Mesenchymal stem cell (in vitro differentiated cells and primary cell): ENCODE measurements around the gene NBPF1.
"Not testable (repeated sequence)": the region's sequence is repeated elsewhere in the genome, so short reads cannot be mapped to it uniquely, and the experiment has no call there.

Experiments used
- DNase-seq: peaks from one replicate; pipeline ENCODE4 v3.0.0-alpha.2; 2013
- H2AFZ ChIP-seq: one replicate; pipeline ENCODE4 v1.6.1; 2013; ENCODE audit warnings: low read depth, mild to moderate bottlenecking, control low read depth, inconsistent platforms, low read length, moderate library complexity
- H2AK5ac ChIP-seq: 2 replicates; pipeline ENCODE4 v1.6.1; 2013; ENCODE audit warnings: low read length, moderate library complexity, mild to moderate bottlenecking, inconsistent platforms; ENCODE audit not compliant: severe bottlenecking
- H2BK120ac ChIP-seq: one replicate; pipeline ENCODE4 v1.6.1; 2013; ENCODE audit warnings: low read depth, mild to moderate bottlenecking, inconsistent platforms, low read length, moderate library complexity
- H2BK12ac ChIP-seq, 2 experiments: one replicate each; pipeline ENCODE4 v1.6.1; 2013; ENCODE audit warnings: inconsistent platforms in 2 of 2, low read length in 2 of 2, mild to moderate bottlenecking in 2 of 2, moderate library complexity in 2 of 2, control low read depth in 1 of 2
- H2BK15ac ChIP-seq: one replicate; pipeline ENCODE4 v1.6.1; 2013; ENCODE audit warnings: mild to moderate bottlenecking, low read depth, inconsistent platforms; ENCODE audit not compliant: poor library complexity, severe bottlenecking
- H2BK5ac ChIP-seq: 2 replicates; pipeline ENCODE4 v1.6.1; 2013; ENCODE audit warnings: low read depth, mild to moderate bottlenecking, low read length, control low read depth, inconsistent platforms; ENCODE audit not compliant: poor library complexity, severe bottlenecking
- H3K14ac ChIP-seq, 2 experiments: one replicate each; pipeline ENCODE4 v1.6.1; 2013; ENCODE audit warnings: inconsistent platforms in 2 of 2, low read length in 2 of 2, control low read depth in 1 of 2, mild to moderate bottlenecking in 1 of 2, moderate library complexity in 1 of 2
- H3K18ac ChIP-seq, 2 experiments: one replicate each; pipeline ENCODE4 v1.6.1; 2013; ENCODE audit warnings: inconsistent platforms in 2 of 2, low read length in 2 of 2, control low read depth in 1 of 2, low read depth in 1 of 2, mild to moderate bottlenecking in 1 of 2
- H3K23ac ChIP-seq, 2 experiments: one replicate each; pipeline ENCODE4 v1.6.1; 2013; ENCODE audit warnings: inconsistent platforms in 2 of 2, low read length in 2 of 2, mild to moderate bottlenecking in 2 of 2, moderate library complexity in 2 of 2, control low read depth in 1 of 2
- H3K27ac ChIP-seq: 2 replicates; pipeline ENCODE4 v1.5.1; 2013; ENCODE audit warnings: mild to moderate bottlenecking, moderate library complexity, low read length, control low read depth, inconsistent platforms; ENCODE audit not compliant: poor library complexity, severe bottlenecking
- H3K27me3 ChIP-seq, 2 experiments: 2 replicates each; pipeline versions ENCODE4 v1.6.1 to v1.7.0; 2013; ENCODE audit warnings: low read length in 2 of 2, mild to moderate bottlenecking in 2 of 2, moderate library complexity in 2 of 2, control low read depth in 1 of 2, inconsistent platforms in 1 of 2; ENCODE audit not compliant: control insufficient read depth in 1 of 2, insufficient read depth in 1 of 2
- H3K36me3 ChIP-seq, 2 experiments: 2 replicates each; pipeline versions ENCODE4 v1.6.1 to v1.7.0; 2013; ENCODE audit warnings: low read length in 2 of 2, control low read depth in 1 of 2, inconsistent platforms in 1 of 2, low read depth in 1 of 2, mild to moderate bottlenecking in 1 of 2; ENCODE audit not compliant: insufficient read depth in 2 of 2, control insufficient read depth in 1 of 2
- H3K4ac ChIP-seq, 2 experiments: one replicate each; pipeline ENCODE4 v1.6.1; 2013; ENCODE audit warnings: inconsistent platforms in 2 of 2, low read length in 2 of 2, mild to moderate bottlenecking in 2 of 2, moderate library complexity in 2 of 2, control low read depth in 1 of 2, low read depth in 1 of 2
- H3K4me1 ChIP-seq: 2 replicates; pipeline ENCODE4 v1.6.1; 2013; ENCODE audit warnings: low read depth, low read length, control low read depth; ENCODE audit not compliant: control insufficient read depth, insufficient read depth
- H3K4me2 ChIP-seq: 2 replicates; pipeline ENCODE4 v1.6.1; 2013; ENCODE audit warnings: low read length, mild to moderate bottlenecking, inconsistent platforms; ENCODE audit not compliant: poor library complexity, severe bottlenecking
- H3K4me3 ChIP-seq, 2 experiments: 2 replicates each; pipeline versions ENCODE4 v1.5.1 to v1.7.0; 2013; ENCODE audit warnings: low read length in 2 of 2, mild to moderate bottlenecking in 2 of 2, control low read depth in 1 of 2, low read depth in 1 of 2; ENCODE audit not compliant: insufficient read depth in 1 of 2
- H3K79me1 ChIP-seq: replicated peaks from 2 replicates; pipeline ENCODE4 v1.6.1; 2013; ENCODE audit warnings: mild to moderate bottlenecking, control low read depth, low read length, inconsistent platforms; ENCODE audit not compliant: poor library complexity, severe bottlenecking
- H3K9ac ChIP-seq: 2 replicates; pipeline ENCODE4 v1.7.0; 2013; ENCODE audit warnings: mild to moderate bottlenecking, low read length, moderate library complexity
- H3K9me3 ChIP-seq: 2 replicates; pipeline ENCODE4 v1.7.0; 2013; ENCODE audit warnings: mild to moderate bottlenecking, low read length; ENCODE audit not compliant: control insufficient read depth
- H4K8ac ChIP-seq: one replicate; pipeline ENCODE4 v1.6.1; 2013; ENCODE audit warnings: inconsistent platforms, mild to moderate bottlenecking, low read length, moderate library complexity
- H4K91ac ChIP-seq: one replicate; pipeline ENCODE4 v1.6.1; 2013; ENCODE audit warnings: mild to moderate bottlenecking, low read length, inconsistent platforms
- WGBS: methylation state at CpG from one replicate; pipeline ENCODE4 v1.1.7; 2013; ENCODE audit warnings: mixed read lengths; 5-methylcytosine and 5-hydroxymethylcytosine counted together

NBPF1 gene

DNA sequence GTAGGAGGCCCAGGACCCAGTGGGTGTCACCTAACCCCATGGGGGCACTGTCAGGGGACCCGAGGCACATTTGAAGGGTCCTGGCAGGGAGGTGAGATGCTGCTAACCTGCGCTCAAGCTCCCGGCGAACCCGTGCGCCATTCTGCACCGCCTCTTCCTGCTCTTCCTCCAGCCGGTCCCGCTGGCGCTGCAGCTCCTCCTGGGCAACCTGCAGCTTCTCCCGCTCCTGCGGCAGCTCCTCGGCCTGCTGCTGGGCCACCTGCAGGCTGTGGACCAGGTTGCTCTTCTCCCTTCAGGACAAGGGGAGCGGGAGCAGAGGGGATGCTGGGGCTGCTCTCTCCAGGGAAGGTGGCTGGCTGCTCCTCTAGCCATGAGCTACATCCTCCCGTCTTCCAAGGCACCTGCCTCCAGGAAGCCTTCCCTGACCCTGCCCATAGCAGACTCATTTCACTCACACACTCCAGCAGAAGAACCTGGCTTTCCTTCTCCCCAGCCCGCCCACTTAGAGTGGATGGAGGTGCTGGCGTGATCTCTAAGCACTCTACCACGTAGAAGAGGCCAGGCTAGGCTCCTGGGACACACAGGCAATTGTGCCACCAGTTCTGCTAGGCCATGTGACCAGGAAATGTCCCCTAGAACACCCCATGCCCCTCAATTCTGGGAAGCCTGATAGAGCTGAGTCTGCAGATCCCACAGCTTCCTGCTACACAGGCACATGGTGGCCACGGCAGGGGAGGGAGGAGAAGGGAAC lies 15.2 kb upstream of the NBPF1 start:
- H3K18ac ChIP-seq: no peak overlapping the region
- H3K36me3 ChIP-seq: peaks cover 73 to 85% of the 10 kb centered on the region in 2 experiments
- DNase-seq: no peak
- peak overlapping the region; percentile 10 for H4K91ac ChIP-seq
- H4K8ac ChIP-seq: no peak overlapping the region
- H3K23ac ChIP-seq: peak overlapping the region in 1 of 2 experiments; percentile 2
- H3K4me3 ChIP-seq: no peak overlapping the region
- H3K4me2 ChIP-seq: no peak overlapping the region
- H2BK120ac ChIP-seq: no peak overlapping the region
- WGBS: 95% methylated on average over 19 of the region's 19 CpGs
- H2BK5ac ChIP-seq: no peak overlapping the region
- no peak overlapping the region for H3K4ac ChIP-seq
- no peak overlapping the region for H2AK5ac ChIP-seq
- no peak overlapping the region for H2BK12ac ChIP-seq
- H3K27me3 ChIP-seq: no peaks in the 10 kb centered on the region
- no peak overlapping the region for H3K9ac ChIP-seq
- no peak overlapping the region for H3K27ac ChIP-seq
- H2AFZ ChIP-seq: no peak overlapping the region
- H2BK15ac ChIP-seq: no peak overlapping the region
- no peak overlapping the region for H3K14ac ChIP-seq
- no peaks in the 10 kb centered on the region for H3K9me3 ChIP-seq
- H3K79me1 ChIP-seq: peaks cover 25% of the 10 kb centered on the region
- peaks cover 7% of the 10 kb centered on the region for H3K4me1 ChIP-seq

- not testable (repeated sequence) for DNase-seq, H4K91ac ChIP-seq, H3K4me1 ChIP-seq, H2BK5ac ChIP-seq, H2AFZ ChIP-seq, H3K9me3 ChIP-seq, H2BK120ac ChIP-seq, H3K18ac ChIP-seq, H2BK15ac ChIP-seq, H2BK12ac ChIP-seq, H3K27me3 ChIP-seq, H4K8ac ChIP-seq, H3K23ac ChIP-seq, H3K14ac ChIP-seq, H3K4ac ChIP-seq, H2AK5ac ChIP-seq, H3K4me3 ChIP-seq, H3K4me2 ChIP-seq, H3K27ac ChIP-seq, H3K9ac ChIP-seq
- H3K79me1 ChIP-seq: peaks cover 13% of the 10 kb centered on the region
- peaks cover 61 to 80% of the 10 kb centered on the region in 2 experiments for H3K36me3 ChIP-seq
- 90% methylated on average over 14 of the region's 15 CpGs for WGBS
Measured at GRCh38 chr1:16626409-16626983, 13.1 kb upstream of the NBPF1 start.

- no peak overlapping the region for H2BK12ac ChIP-seq
- no peak overlapping the region for H4K91ac ChIP-seq
- WGBS: 97% methylated on average over 25 of the region's 25 CpGs
- H3K27ac ChIP-seq: no peak overlapping the region
- no peak for DNase-seq
- no peak overlapping the region for H2AFZ ChIP-seq
- peaks cover 54 to 77% of the 10 kb centered on the region in 2 experiments for H3K36me3 ChIP-seq
- H2BK5ac ChIP-seq: no peak overlapping the region
- H3K9me3 ChIP-seq: no peaks in the 10 kb centered on the region
- no peak overlapping the region for H3K14ac ChIP-seq
- H3K79me1 ChIP-seq: peaks cover 8% of the 10 kb centered on the region
- H2AK5ac ChIP-seq: no peak overlapping the region
- H3K9ac ChIP-seq: no peak overlapping the region
- H3K4me2 ChIP-seq: no peak overlapping the region
- H3K18ac ChIP-seq: no peak overlapping the region
- H3K4ac ChIP-seq: no peak overlapping the region
- no peak overlapping the region for H3K4me3 ChIP-seq
- no peak overlapping the region for H3K23ac ChIP-seq
- H3K4me1 ChIP-seq: peaks cover 10% of the 10 kb centered on the region
- no peak overlapping the region for H4K8ac ChIP-seq
- no peak overlapping the region for H2BK15ac ChIP-seq
- H2BK120ac ChIP-seq: no peak overlapping the region
- no peaks in the 10 kb centered on the region for H3K27me3 ChIP-seq
Measured at GRCh38 chr1:16625497-16626408, 12.4 kb upstream of the NBPF1 start.
